HCT116 (cell line): ENCODE measurements around the gene PDE8A.

Source experiments
- CBX3 ChIP-seq: IDR thresholded peaks from 2 replicates; pipeline ENCODE4 v1.6.1; 2012; ENCODE audit warnings: low read depth
- CTCF ChIP-seq, 3 experiments: fragments of 200-600 bp in 1 of 3; sonication (generic) in 1 of 3; IDR thresholded peaks in 2 of 3; conservative IDR thresholded peaks in 1 of 3; 2 replicates each; pipeline ENCODE4 v1.5.1; 2012 to 2017; ENCODE audit warnings: low read depth in 2 of 3, low read length in 2 of 3, antibody characterized with exemption in 1 of 3, borderline replicate concordance in 1 of 3, control low read depth in 1 of 3, mild to moderate bottlenecking in 1 of 3, mixed read lengths in 1 of 3, mixed run types in 1 of 3, moderate library complexity in 1 of 3; ENCODE audit not compliant: insufficient read depth in 1 of 3
- EGR1 ChIP-seq: IDR thresholded peaks from 2 replicates; pipeline ENCODE4 v1.6.1; 2012; ENCODE audit warnings: low read depth
- EZH2 ChIP-seq: fragments of 200-600 bp; sonication (generic); IDR thresholded peaks from 2 replicates; pipeline ENCODE4 v1.6.1; 2017; ENCODE audit warnings: antibody characterized with exemption, mixed run types

- TF ChIP-seq EGR1: no peak
- TF ChIP-seq CBX3: no peak
- no peak for TF ChIP-seq CTCF (IDR thresholded peaks at IDR 0.05 in 2 of 3, conservative IDR thresholded peaks at IDR 0.05 in 1 of 3; ENCODE audit: borderline replicate concordance in 1 of 3, insufficient read depth in 1 of 3, low read depth in 2 of 3, low read length in 2 of 3)
- TF ChIP-seq EZH2: no peak
Measured at GRCh38 chr15:85031086-85031943, 49.7 kb downstream of the PDE8A start.
